ENCODE results near the gene STAM.

DNA sequence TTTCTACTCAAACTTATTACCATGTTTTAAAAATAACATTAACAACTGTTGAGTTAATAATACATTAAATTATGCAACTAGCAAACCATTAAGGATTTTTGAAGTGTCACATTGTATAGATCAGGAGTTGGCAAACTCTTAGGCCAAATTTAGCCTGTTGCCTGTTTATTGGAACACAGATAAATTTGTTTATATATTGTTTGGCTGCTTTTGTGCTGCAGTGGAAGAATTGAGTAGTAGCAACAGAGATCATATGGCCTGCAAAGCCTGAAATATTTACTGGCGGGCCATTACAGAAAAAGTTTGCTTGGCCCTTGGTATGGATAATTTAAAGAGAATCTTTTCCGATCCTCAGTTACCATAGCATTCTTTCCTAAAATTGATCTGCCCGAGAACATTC is 57.4 kb downstream of the STAM start:
- TF ChIP-seq CTCF (IDR thresholded peaks at IDR 0.05) (no peak), POLR2A (IDR thresholded peaks at IDR 0.05) (no peak), EP300 (IDR thresholded peaks at IDR 0.05) (no peak)

All from ovary (tissue), 3 donors.